ENCODE results near the gene VKORC1L1.
"Not testable (repeated sequence)": the region's sequence is repeated elsewhere in the genome, so short reads cannot be mapped to it uniquely, and the experiment has no call there.

The VKORC1L1 gene

DNA sequence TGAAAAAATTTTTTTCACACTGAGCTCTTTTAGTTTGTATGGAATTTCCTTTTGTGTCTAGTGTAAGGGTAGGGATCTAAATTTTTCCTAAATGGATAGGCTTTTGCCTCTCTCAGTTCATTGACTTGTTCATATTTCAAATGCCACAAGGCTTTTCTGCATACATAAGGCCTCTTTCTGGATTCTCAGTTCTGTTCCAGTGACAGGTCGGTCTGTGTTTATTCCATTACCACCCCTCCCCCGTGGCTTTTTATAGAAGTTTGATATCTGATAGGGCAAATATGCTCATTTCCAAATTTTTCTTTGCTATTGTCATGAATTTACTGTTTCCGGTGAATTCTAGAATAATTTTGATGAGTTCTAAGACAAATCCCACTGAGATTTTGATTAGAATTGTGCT, 12.7 kb downstream of the VKORC1L1 start:
- not testable (repeated sequence) for DNase-seq

- DNase-seq: not testable (repeated sequence)
These were observed 15.7 kb downstream of the VKORC1L1 start for GRCh38 chr7:65888434-65889156.

DNA sequence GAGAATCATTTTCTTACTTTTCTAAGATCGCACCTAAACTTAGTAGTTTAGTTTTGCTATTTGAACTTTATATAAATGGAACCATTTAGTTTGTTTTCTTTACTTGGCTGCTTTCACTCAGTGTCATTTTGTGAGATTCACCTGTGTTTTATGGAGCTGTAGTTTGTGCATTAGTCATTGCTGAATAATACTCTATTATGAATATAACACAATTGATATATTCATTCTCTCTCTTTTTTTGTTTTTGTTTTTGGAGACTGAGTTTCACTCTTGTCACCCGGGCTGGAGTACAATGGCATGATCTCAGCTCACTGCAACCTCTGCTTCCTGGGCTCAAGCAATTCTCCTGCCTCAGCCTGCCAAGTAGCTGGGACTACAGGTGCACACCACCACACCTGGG, 16.8 kb downstream of the VKORC1L1 start:
- DNase-seq: not testable (repeated sequence)

DNA sequence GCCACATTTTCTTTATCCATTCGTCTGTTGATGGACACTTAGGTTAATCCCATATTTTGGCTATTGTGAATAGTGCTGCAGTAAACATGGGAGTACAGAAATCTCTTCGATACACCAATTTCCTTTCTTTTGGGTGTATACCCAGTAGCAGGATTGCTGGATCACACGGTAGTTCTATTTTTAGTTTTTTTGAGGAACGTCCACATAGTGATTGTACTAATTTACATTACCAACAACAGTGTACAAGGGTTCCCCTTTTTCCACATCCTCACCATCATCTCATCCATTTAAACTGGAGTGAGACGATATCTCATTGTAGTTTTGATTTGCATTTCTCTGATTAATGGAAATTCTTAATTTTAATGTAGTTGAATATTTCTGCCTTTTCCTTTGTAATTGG, 19.3 kb downstream of the VKORC1L1 start:
- no peak for DNase-seq

DNA sequence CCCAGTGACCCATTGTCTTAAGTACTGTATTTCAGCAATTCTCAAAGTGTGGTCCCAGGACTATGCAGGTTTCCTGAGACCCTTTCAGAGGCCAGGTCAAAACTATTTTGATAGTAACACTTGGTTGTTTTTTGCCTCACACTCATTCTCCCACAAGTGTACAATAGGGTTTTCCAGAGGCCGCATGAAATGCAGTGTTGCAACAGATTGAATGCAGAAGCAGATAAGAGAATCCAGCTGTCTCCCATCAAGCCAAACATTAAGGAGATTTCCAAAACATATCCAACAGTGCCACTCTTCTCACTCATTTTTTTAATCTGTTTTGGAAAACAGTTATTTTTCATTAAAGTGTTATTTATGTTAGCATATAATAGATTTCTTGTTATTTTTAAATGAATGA, 20.0 kb downstream of the VKORC1L1 start:
- no peak for DNase-seq

- no peak for DNase-seq
These were observed 23.5 kb downstream of the VKORC1L1 start for GRCh38 chr7:65896279-65896870.

DNA sequence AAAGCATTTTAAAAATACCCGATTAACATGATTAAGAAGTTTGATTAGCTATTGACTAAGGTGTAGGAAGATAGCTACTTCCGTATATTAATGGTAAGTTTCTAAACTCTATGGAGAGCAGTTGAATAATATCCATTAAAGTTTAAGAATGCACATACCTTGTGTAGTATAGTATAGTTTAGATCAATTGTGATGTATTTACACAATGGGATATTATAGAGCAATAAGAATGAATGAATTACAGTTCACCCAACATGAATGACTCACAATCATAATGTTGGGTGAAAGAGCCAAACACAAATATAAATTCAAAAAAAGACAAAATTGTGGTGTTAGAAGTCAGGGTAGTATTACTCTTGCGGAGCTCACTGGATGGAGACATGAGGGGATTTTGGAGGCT, 24.4 kb downstream of the VKORC1L1 start:
- not testable (repeated sequence) for DNase-seq

DNA sequence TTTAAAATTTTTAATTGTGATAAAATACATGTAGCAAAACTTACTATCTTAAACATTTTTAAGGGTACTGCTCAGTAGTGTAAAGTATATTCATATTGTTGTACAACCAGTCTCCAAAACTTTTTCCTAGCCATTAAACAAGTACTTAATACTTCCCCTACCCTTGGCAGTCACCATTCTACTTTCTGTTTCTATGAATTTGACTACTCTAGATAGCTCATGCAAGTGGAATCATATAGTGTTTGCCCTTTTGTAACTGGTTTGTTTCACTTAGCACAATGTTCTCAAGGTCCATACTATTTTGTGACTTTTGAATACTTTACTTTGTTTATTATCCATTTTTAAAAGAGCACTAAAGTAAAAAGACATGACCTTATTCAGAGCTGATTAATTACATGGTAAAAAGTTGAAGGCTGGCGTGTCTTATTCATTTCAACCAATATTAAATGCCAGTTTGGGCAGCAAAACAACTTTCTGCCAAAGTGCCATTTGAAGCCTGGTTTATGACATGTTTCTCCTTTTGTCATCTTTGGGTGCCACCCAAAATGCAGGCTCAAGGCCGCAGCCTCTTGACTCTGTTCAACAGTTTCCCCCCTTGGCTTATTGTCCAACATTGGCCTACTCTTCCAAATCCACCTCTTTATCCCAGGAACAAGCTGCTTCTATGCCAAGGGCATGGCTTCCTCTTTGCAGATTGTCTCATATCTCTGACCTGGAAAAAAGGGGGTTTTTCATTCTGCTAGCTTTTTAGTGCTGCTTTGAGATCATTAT, 26.0 kb downstream of the VKORC1L1 start:
- DNase-seq: not testable (repeated sequence)

GRCh38 chr7:65902306-65902705, 29.4 kb downstream of the VKORC1L1 start:
- DNase-seq: no peak

GRCh38 chr7:65907501-65908198, 34.8 kb downstream of the VKORC1L1 start:
- no peak for DNase-seq

DNA sequence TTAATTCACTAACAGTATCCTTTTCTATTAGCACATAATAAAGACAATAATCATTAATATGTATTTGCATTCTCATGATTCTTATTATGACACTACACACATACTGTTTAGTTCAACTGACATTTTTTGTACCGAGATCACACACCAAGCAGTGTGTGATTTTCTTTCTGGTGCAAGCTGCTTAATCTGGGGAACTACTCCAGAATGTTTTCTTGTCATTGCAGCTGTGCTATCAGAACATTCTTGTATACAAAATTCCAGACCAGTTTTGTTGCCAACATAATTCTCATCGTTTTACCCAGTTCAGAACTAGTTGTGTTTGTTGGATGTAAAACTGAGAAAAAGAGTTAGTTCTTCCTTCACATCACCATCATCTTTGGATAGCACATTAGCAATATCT, 37.4 kb downstream of the VKORC1L1 start:
- no peak for DNase-seq

DNA sequence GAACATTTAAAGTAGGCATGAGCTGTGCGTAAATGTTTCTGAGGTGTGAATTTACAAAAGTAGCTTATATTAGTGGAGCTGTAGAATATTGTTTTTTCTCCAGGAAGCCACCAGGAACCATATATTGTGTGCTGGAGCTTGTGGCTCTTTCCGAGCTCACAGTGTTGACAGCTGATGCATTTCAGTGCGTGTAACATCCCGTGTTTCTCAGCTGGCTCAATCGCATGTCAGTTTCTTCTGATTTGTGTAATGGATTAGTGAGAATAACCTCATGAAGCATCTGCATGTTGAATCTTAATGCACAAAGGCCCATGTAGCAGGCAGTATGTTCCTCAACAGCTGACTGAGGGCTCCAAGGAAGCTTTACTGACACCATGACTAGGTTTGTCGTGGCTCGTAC, 39.4 kb downstream of the VKORC1L1 start:
- DNase-seq: no peak

- no peak for DNase-seq
These were observed 43.2 kb downstream of the VKORC1L1 start for GRCh38 chr7:65915921-65916657.

DNA sequence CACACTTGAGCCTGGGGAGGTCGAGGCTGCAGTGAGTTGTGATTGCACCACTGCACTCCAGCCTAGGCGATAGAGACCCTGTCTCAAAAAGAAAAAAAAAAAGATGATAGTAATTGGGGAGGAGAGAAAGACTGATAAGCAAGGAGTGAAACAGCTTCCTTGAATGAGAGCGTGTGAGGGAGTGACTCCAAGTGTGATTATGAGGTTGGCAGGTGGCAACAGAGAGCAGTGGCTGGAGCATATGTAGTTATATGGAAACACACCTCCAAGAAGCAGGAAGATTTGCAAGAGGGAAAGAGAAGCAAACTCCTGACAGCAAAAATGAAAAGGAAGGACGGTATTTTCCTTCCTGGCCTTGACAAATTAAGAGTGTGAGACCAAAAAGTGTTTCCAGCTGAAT, 50.4 kb downstream of the VKORC1L1 start:
- no peak for DNase-seq

GRCh38 chr7:65924193-65924592, 51.3 kb downstream of the VKORC1L1 start:
- no peak for DNase-seq

DNA sequence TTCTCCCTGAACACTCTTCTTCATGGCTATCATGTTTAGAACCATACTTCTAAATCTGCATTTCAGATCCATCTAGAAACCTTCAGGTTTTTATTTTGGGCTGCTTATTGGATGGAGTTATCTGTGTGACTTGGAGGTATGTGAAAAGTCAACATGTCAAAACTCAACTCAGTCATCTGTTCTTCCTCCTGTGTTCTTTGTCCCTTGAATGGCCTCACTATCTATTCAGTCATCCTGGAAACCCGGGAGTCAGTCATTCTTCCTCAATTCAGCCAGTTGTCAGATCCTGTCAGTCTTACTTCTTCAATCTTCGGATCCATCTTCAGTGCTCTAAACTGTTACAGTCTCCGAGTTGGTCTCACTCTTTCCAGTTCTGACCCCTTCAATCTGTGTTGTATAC, 52.2 kb downstream of the VKORC1L1 start:
- DNase-seq: no peak

DNA sequence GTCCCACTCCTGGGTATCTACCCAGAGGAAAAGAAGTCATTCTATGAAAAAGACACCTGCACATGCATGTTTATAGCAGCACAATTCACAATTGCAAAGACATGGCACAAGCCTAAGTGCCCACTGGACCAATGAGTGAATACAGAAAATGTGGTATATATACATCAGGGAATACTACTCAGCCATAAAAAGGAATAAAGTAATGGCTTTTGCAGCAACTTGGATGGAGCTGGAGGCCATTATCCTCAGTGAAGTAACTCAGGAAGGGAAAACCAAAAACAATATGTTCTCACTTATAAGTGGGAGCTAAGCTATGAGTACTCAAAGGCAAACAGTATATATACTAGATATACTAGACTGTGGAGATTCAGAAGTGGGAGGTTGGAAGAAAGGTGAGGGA, 53.7 kb downstream of the VKORC1L1 start:
- no peak for DNase-seq

GRCh38 chr7:65927489-65928448, 54.9 kb downstream of the VKORC1L1 start:
- no peak for DNase-seq

DNA sequence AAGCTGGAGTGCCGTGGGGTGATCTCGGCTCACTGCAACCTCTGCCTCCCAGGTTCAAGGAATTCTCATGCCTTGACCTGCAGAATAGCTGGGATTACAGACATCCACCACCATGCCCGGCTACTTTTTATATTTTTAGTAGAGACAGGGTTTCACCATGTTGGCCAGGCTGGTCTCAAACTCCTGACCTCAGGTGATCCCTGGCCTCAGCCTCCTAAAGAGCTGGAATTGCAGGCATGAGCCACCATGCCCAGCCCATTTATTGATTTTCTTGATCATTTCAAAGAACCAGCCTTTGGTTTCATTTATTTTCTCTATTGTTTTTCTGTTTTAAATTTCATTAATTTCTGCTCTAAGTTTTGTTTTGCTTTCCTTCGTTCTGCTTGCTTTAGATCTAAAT, 58.8 kb downstream of the VKORC1L1 start:
- no peak for DNase-seq

DNA sequence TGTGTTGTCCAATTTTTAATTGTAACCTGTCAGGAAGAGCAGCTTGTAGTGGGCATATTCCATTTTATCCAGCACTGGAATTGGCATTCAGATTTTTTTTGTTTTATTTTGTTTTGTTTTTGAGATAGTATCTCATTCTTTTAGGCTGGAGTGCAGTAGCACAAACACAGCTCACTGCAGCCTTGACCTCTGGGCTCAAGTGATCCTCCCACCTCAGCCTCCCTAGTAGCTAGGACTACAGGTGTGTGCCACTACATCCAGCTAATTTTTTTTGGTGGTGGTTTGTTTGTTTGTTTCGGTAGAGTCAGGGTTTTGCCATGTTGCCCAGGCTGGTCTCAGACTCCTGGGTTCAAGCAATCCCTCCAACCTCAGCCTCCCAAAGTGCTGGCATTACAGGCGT, 64.4 kb downstream of the VKORC1L1 start:
- DNase-seq: no peak

DNA sequence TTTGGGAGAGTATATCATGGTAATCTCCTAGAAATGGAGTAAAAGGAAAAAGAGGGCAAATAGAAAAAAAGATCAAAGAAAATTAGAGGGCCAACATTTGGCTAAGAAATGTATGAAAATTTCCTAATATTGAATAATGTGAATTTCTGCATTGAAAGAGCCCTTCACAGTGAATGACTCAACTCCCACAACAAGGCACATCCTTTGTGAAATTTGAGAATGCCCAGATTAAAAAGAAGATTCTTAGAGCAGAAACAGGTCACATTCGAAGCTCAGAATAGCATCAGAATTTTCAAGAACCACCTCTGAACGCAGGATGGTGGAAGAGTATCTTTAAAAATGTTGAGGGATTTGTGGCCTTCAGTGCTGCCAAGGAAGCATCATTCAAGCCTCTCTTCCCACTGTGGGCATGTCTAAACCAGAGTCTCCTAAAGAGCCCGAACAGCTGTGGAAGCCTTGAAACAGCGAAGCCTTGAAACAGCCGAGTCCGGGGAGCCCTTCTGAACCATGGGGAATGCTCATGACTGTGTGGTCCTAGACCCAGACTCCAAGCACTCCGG, 65.5 kb downstream of the VKORC1L1 start:
- no peak for DNase-seq
